ENCODE results near the gene VPS33A. TPM values are rescaled to one million over a fixed set of nuclear protein-coding genes. Genes with fewer than 3 reads are reported as not detected.

The VPS33A gene
- total RNA-seq, 1 donor from 2014 or later, result 28.7 TPM

GRCh38 chr12:122182887-122183587 lies 83.3 kb downstream of the VPS33A start, which contains the start of gene LRRC43:
TSS of gene LRRC43 (plus strand) at chr12:122183123. CDS start at chr12:122183145, 22 bp downstream.
- Mint-ChIP-seq H3K9me3 (no peaks in the 10 kb centered on the region), H3K36me3 (ENCODE audit: low read depth) (no peaks in the 10 kb centered on the region), H3K4me1 (ENCODE audit: low read depth) (peaks cover 5% of the 10 kb centered on the region), H3K27ac (no peak within 1 kb of the TSS), H3K4me3 (peak within 1 kb of the TSS; percentile 76), H3K27me3 (ENCODE audit: insufficient read depth) (peaks cover 16% of the 10 kb centered on the region)
- DNase-seq (ENCODE audit: low spot score), result peak; percentile 19
- intact Hi-C loops (cut with micrococcal nuclease), result loop anchor here (2.0 kb wide), 1 partner anchor 16 kb away; no protein-coding TSS in a partner anchor

Other genes starting within 250 kb of the VPS33A start
- 9.7 and 13.0 TPM in 2 replicates for gene BCL7A, start 244.6 kb downstream of the VPS33A start, total RNA-seq
- 59.0 and 62.1 TPM in 2 replicates for gene MLXIP, start 187.7 kb downstream of the VPS33A start, total RNA-seq
- gene IL31, start 92.3 kb downstream of the VPS33A start, total RNA-seq, result 5.5 and 6.6 TPM in 2 replicates
- gene LRRC43, start 83.4 kb downstream of the VPS33A start, total RNA-seq, result 0.26 TPM in 1 of 2 replicates, not detected in the other
- gene B3GNT4, start 62.8 kb downstream of the VPS33A start, total RNA-seq, result 0.29 TPM in 2 replicates
- gene DIABLO, start 40.4 kb downstream of the VPS33A start, total RNA-seq, result 58.1 and 59.2 TPM in 2 replicates
- gene CLIP1, start 156.2 kb upstream of the VPS33A start, total RNA-seq, result 64.1 and 71.9 TPM in 2 replicates
- 42.5 and 48.4 TPM in 2 replicates for gene ZCCHC8, start 234.4 kb upstream of the VPS33A start, total RNA-seq